GM19328 (cell line): ENCODE measurements around the gene CCNF.
"Not testable (repeated sequence)": the region's sequence is repeated elsewhere in the genome, so short reads cannot be mapped to it uniquely, and the experiment has no call there.

Experiments used
- ATAC-seq: cut with Tn5 transposase; IDR thresholded peaks from one replicate; pipeline ENCODE4 v1.9.1; 2021; ENCODE audit warnings: mild to moderate bottlenecking, moderate library complexity; ENCODE audit not compliant: unreplicated experiment

CCNF gene

DNA sequence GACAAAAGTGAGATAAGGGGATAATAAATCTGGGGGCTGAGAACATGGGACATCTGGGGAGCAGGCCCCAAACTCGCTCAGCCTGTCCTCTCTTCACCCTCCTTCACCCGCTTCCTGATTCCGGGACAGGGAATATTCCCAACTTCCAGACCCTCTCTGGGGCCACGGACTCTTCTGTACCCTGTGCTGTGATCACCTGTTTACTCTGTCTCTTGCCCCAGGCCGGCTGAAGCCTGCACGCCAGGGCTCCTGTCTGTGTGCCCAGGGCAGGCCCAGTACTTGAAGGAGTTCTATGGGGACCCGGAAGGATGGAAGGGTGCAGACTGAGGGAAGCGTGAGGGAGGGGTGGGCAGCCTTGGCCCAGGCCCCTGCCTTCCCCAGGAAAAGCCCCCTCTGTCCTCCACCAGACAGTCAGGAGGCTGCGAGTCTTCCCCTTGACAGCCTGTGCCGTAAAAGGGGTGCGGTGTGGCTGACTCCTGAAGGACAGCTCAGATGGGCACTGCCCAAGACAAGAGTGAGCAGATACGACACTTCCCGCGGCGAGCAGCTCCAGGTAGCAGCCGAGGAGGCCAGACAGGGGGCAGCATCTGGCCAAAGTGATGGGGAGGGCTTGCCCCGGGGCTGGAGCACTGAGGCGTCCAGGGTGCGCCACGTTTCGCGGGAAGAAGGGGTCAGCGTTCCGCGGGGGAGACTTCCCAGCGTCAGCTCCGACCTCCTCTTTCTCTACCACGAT, 1.0 kb upstream of the CCNF start:
- ATAC-seq = no peak

DNA sequence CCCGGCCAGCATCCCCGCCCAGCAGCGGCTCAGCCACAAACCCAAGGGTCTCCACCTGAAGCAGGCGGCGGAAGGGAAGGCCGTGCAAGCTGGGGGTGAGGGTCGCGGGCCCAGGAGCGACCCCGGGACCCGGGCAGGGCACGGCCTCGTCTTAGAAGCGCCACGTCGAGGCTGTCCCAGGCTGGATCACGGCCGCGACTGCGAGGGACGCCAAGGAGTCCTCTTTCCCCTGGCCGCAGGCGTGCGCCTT, 538 bp upstream of the CCNF start:
- ATAC-seq = no peak

- ATAC-seq = no peak
Observed at GRCh38 chr16:2429771-2430663, 770 bp downstream of the CCNF start.

DNA sequence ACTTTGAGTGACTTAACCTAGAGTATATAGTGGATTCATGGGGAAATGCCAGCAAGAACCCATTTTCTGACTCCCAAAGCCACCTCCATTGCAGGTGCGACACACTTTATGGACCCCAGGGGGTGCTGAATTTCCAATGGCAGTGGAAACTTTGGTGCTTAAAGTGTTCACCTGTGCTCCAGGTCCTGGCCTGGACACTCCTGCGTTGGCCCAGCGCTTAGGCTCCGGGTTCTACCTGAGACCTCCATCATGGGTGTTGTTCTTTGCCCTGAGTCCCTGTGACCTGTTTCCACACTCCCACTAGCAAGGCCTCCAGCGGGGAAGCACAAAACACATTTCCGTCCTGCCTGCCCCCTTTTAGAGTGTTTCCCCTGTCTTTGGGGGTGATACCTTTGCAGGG, 3.0 kb downstream of the CCNF start:
- ATAC-seq = no peak

DNA sequence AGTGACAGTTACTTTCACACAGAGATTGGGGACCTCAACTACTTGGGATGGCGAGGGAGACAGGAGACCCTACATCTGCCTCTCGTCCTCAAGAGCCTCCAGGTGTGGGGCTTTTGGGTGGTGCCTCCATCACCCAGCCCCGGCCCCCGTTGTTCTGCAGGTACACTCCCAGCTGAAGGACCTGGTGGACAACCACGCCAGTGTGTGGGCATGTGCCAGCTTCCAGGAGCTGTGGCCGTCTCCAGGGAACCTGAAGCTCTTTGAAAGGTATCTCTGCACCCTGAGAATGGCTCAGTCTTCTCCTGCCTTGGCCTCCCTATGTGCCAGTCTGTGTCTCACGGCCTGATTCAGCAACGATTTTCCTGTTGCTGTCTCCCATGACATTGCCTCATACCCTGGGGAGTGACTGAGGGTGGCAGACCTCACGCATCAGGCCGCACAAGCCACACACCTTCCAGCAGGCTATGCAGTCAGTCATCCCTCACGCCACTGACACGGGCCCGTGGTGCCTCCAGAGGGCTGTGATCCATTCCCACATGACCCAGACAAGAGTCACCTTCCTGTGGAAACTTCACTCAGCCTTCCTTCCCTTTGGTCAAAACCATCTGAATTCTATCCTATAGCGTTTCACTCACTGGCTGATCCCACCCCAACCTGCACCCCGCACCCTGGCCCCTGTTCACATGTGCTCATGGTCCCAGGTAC, 3.7 kb downstream of the CCNF start:
- ATAC-seq = no peak

GRCh38 chr16:2435236-2435635, 6.0 kb downstream of the CCNF start:
- not testable (repeated sequence) for ATAC-seq

DNA sequence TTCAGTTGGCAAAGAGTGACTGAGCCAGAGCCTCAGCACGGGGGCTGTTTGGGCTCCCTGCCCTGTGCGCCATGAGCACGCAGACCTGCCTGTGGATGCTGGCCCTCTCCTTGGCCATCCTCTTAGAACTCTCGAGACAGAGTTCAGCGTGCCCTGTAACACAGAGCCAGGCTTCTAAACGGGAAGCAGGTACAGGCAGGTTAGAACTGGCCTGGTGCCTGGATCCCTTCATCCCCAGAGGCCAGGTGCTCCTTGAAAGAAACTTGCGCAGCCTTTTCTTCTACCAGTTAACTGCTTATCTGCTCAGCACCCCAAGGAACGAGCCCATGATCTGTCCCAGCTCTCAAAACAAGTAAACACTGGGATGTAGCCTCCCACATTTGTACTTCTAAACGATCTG, 6.9 kb downstream of the CCNF start:
- no peak for ATAC-seq

DNA sequence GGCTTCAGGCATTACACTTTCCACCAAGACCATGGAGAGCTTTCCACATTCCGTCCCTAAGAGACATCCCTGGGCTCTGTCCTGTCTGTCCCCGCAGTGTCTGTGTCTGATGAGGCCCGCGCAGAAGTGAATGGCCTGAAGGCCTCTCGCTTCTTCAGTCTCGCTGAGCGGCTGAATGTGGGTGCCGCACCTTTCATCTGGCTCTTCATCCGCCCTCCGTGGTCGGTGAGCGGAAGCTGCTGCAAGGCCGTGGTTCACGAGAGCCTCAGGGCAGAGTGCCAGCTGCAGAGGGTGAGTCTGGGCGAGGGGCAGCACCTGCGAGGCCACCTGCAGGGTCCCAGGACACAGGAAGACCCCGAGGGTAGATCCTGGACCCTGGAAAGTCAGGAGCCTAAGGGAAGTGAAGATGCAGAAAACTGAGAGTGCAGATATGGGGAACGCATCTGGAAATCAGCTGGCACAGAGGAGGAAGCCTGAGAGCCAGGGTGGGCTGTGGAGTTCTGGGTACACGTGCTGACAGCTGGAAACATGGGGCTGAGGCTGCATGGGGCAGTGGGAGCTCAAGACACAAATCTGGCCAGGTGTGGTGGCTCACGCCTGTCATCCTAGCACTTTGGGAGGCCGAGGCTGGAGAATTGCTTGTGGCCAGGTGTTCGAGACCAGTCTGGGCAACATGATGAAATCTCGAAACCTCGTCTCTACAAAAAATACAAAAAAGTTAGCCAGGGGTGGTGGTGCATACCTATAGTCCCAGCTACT, 8.0 kb downstream of the CCNF start:
- no peak for ATAC-seq

- ATAC-seq = no peak
Observed at GRCh38 chr16:2438121-2438520, 8.9 kb downstream of the CCNF start.

DNA sequence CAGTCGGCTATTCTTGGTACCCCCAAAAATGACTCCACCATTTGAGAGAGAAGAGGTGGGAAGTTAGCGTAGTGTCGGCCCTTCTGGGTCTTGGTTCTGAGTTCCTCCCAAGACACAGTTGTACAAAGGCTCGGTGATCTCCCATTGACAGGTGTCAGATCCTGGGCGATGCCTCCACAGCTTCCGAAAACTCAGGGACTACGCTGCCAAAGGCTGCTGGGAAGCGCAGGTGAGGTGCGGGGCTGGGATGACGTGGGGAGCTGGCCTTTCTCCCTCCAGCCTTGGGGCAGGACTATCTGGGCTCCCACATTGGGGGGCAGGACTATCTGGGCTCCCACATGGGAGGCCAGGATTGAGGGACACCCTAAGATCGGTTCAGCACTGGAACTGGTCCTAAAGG, 10.4 kb downstream of the CCNF start:
- no peak for ATAC-seq

DNA sequence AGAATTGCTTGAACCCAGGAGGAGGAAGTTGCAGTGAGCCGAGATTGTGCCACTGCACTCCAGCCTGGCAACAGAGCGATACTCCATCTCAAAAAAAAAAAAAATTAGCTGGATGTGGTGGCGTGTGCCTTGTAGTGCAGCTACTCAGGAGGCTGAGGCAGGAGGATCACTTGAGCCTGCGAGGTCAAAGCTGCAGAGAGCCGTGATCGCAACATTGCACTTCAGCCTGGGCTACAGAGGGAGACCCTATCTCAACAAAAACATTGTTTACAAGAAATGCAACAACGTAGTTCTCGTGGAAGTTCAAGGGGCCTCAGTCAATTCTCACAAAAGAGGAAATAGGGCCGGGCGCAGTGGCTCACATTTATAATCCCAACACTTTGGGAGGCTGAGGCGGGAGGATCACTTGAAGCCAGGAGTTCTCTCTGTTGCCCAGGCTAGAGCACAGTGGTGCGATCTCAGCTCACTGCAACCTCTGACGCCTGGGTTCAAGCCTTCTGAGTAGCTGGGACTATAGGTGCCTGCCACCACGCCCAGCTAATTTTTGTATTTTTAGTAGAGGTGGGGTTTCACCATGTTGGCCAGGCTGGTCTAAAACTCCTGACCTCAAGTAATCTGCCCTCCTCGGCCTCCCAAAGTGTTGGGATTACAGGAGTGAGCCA, 12.0 kb downstream of the CCNF start:
- not testable (repeated sequence) for ATAC-seq

GRCh38 chr16:2443555-2443954, 14.3 kb downstream of the CCNF start:
- no peak for ATAC-seq

- no peak for ATAC-seq
Observed at GRCh38 chr16:2447920-2448583, 18.8 kb downstream of the CCNF start.

- no peak for ATAC-seq
Observed at GRCh38 chr16:2449118-2449517, 19.9 kb downstream of the CCNF start.

- no peak for ATAC-seq
Observed at GRCh38 chr16:2450535-2450934, 21.3 kb downstream of the CCNF start.

DNA sequence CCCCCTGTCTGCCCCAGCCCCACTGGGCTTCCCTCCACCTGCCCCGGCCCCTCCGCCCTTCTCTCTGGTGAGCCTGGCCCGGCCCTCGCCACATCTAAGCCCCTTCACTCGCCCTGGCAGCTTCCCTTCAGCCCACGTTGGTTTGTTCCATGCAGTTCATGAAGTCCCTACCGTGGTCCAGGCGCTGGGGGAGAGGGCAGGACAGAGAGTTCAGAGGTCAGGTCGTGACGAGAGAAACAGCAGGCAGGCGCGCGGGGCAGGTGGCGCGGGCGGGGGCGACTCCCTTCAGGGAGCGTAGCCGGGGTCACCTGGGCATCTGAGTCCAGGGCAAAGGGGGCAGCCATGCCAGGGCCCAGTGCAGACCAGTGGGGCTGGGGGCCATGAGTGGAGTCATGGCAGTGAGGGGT, 21.7 kb downstream of the CCNF start:
- no peak for ATAC-seq

DNA sequence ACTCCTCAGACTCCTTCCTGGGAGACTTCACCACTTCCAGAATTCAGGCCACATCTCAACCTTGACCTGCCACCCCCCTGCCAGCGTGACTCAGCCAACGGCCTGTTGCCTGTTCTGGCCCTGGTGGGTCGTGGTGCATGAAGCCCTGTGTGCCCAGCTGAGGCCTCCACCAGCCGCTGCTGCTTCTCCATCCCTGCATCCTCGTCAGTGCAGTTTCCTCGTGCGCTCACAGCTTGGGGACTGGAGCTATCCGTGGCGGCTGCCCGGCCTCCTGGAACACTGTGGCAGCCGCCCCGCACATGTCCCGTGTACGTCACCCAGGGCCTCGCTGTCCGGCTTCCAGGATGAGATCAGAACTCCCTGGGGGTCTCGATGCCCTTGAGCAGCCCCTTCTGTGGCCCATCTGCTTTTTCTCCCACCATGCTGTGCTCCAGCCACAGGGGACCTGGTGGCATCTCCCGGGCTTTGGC, 22.6 kb downstream of the CCNF start:
- no peak for ATAC-seq

- ATAC-seq = no peak
Observed at GRCh38 chr16:2452650-2453049, 23.4 kb downstream of the CCNF start.

DNA sequence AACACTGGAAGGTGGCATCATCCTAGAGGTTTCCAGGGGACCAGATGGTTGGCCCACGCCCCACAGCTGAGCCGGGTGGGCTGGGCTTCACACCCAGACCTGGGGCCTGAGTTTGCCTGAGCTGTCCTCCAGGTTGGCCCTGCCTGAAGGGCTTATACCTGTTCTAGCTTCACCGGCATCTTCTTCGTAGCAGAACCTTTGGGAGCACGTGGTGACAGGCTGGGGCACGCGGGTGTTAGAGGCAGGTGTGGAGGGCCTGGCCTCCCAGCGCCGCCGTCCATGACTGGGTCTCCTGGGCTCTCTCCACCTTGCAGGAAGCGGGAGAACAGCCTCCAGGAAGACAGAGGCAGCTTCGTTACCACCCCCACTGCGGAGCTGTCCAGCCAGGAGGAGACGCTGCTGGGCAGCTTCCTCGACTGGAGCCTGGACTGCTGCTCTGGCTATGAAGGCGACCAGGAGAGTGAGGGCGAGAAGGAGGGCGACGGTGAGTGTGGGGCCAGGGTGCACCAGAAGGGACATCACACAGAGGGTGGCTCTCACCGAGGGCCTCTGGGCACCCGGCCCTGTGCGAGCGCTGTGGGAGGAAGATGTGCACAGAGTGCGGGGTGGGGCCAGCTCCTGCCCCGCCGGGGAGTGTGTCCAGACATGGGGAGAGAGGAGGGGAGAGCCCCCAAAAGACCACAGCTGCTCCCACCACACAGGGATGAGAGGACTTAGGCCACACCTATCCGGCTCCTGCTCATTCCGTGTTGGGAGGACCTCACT, 26.0 kb downstream of the CCNF start:
- no peak for ATAC-seq
